Muscle layer of duodenum (tissue), 2 donors: ENCODE results near the gene PIM3.
"Not testable (repeated sequence)": the region's sequence is repeated elsewhere in the genome, so short reads cannot be mapped to it uniquely, and the experiment has no call there.

Experiments used
- H3K27ac ChIP-seq: one replicate; pipeline ENCODE4 v1.7.0; 2013; ENCODE audit warnings: mild to moderate bottlenecking, low read length
- H3K27me3 ChIP-seq: one replicate; pipeline ENCODE4 v1.7.0; 2013; ENCODE audit warnings: low read depth, mild to moderate bottlenecking, control low read depth, low read length
- H3K36me3 ChIP-seq, 2 donors: one replicate each; pipeline ENCODE4 v1.7.0; 2013; ENCODE audit warnings: low read length in 2 of 2, control low read depth in 1 of 2, mild to moderate bottlenecking in 1 of 2; ENCODE audit not compliant: insufficient read depth in 2 of 2, control insufficient read depth in 1 of 2
- H3K4me1 ChIP-seq, 2 donors: one replicate each; pipeline ENCODE4 v1.7.0; 2013; ENCODE audit warnings: low read length in 2 of 2, mild to moderate bottlenecking in 2 of 2, control low read depth in 1 of 2, moderate library complexity in 1 of 2; ENCODE audit not compliant: insufficient read depth in 2 of 2, control insufficient read depth in 1 of 2
- H3K4me3 ChIP-seq, 2 donors: one replicate each; pipeline ENCODE4 v1.7.0; 2013; ENCODE audit warnings: low read length in 2 of 2, low read depth in 1 of 2, mild to moderate bottlenecking in 1 of 2
- H3K9me3 ChIP-seq, 2 donors: one replicate each; pipeline ENCODE4 v1.7.0; 2013; ENCODE audit warnings: low read length in 2 of 2, control low read depth in 1 of 2, mild to moderate bottlenecking in 1 of 2; ENCODE audit not compliant: control insufficient read depth in 1 of 2
- donor health status: healthy.

PIM3 gene

GRCh38 chr22:49976439-49977175, 16.0 kb downstream of the PIM3 start:
- peaks cover 0 to 8% of the 10 kb centered on the region in 2 donors for H3K9me3 ChIP-seq
- H3K4me3 ChIP-seq = no peak overlapping the region
- H3K36me3 ChIP-seq = no peaks in the 10 kb centered on the region
- H3K27me3 ChIP-seq = no peaks in the 10 kb centered on the region
- peaks cover 0 to 3% of the 10 kb centered on the region in 2 donors for H3K4me1 ChIP-seq
- no peak overlapping the region for H3K27ac ChIP-seq

GRCh38 chr22:49977578-49977977, 17.0 kb downstream of the PIM3 start:
- no peak overlapping the region for H3K4me3 ChIP-seq
- no peak overlapping the region for H3K27ac ChIP-seq
- H3K27me3 ChIP-seq = no peaks in the 10 kb centered on the region
- peaks cover 0 to 8% of the 10 kb centered on the region in 2 donors for H3K9me3 ChIP-seq
- H3K4me1 ChIP-seq = no peaks in the 10 kb centered on the region
- no peaks in the 10 kb centered on the region for H3K36me3 ChIP-seq

GRCh38 chr22:49979587-49980264, 19.2 kb downstream of the PIM3 start:
- Histone ChIP-seq H3K27ac (no peak overlapping the region), H3K4me3 (no peak overlapping the region), H3K27me3 (peaks cover 7% of the 10 kb centered on the region), H3K9me3 (peaks cover 0 to 8% of the 10 kb centered on the region in 2 donors), H3K36me3 (no peaks in the 10 kb centered on the region), H3K4me1 (peaks cover 0 to 6% of the 10 kb centered on the region in 2 donors)

- peaks cover 0 to 16% of the 10 kb centered on the region in 2 donors for H3K9me3 ChIP-seq
- not testable (repeated sequence) for H3K27ac ChIP-seq, H3K4me3 ChIP-seq, H3K4me1 ChIP-seq, H3K36me3 ChIP-seq, H3K27me3 ChIP-seq
Observed at GRCh38 chr22:49981799-49982198, 21.2 kb downstream of the PIM3 start.

- no peak overlapping the region for H3K27ac ChIP-seq
- H3K9me3 ChIP-seq = peaks cover 0 to 16% of the 10 kb centered on the region in 2 donors
- peaks cover 7% of the 10 kb centered on the region for H3K27me3 ChIP-seq
- no peaks in the 10 kb centered on the region for H3K36me3 ChIP-seq
- H3K4me1 ChIP-seq = peaks cover 0 to 6% of the 10 kb centered on the region in 2 donors
- H3K4me3 ChIP-seq = no peak overlapping the region
Observed at GRCh38 chr22:49983148-49984042, 22.8 kb downstream of the PIM3 start.

GRCh38 chr22:49986325-49986724, 25.8 kb downstream of the PIM3 start:
- Histone ChIP-seq H3K27ac (no peak overlapping the region), H3K36me3 (no peaks in the 10 kb centered on the region), H3K27me3 (peaks cover 7% of the 10 kb centered on the region), H3K9me3 (peaks cover 0 to 16% of the 10 kb centered on the region in 2 donors), H3K4me1 (peaks cover 0 to 6% of the 10 kb centered on the region in 2 donors), H3K4me3 (no peak overlapping the region)

- not testable (repeated sequence) for H3K27ac ChIP-seq, H3K36me3 ChIP-seq, H3K4me1 ChIP-seq, H3K27me3 ChIP-seq, H3K4me3 ChIP-seq
- H3K9me3 ChIP-seq = peaks cover 0 to 23% of the 10 kb centered on the region in 2 donors
Observed at GRCh38 chr22:49989826-49990225, 29.3 kb downstream of the PIM3 start.

GRCh38 chr22:49991167-49991566, 30.6 kb downstream of the PIM3 start:
- peaks cover 0 to 3% of the 10 kb centered on the region in 2 donors for H3K4me1 ChIP-seq
- no peak overlapping the region for H3K4me3 ChIP-seq
- H3K36me3 ChIP-seq = no peaks in the 10 kb centered on the region
- no peaks in the 10 kb centered on the region for H3K27me3 ChIP-seq
- peaks cover 0 to 22% of the 10 kb centered on the region in 2 donors for H3K9me3 ChIP-seq
- no peak overlapping the region for H3K27ac ChIP-seq

- Histone ChIP-seq H3K36me3 (no peaks in the 10 kb centered on the region), H3K9me3 (peaks cover 0 to 15% of the 10 kb centered on the region in 2 donors), H3K27me3 (no peaks in the 10 kb centered on the region), H3K4me3 (no peak overlapping the region), H3K4me1 (peaks cover 0 to 3% of the 10 kb centered on the region in 2 donors), H3K27ac (no peak overlapping the region)
Observed at GRCh38 chr22:49991907-49992533, 31.4 kb downstream of the PIM3 start.

- Histone ChIP-seq H3K4me3 (no peak overlapping the region), H3K9me3 (peaks cover 0 to 15% of the 10 kb centered on the region in 2 donors), H3K36me3 (no peaks in the 10 kb centered on the region), H3K4me1 (peaks cover 0 to 3% of the 10 kb centered on the region in 2 donors), H3K27me3 (no peaks in the 10 kb centered on the region), H3K27ac (no peak overlapping the region)
Observed at GRCh38 chr22:49992921-49993648, 32.5 kb downstream of the PIM3 start.
